ENCODE measurements around the gene ITGAV.

ITGAV gene

GRCh38 chr2:186612555-186613440 is 22.9 kb downstream of the ITGAV start:
- TF ChIP-seq FOXP2 (optimal IDR thresholded peaks at IDR 0.05; ENCODE audit: borderline replicate concordance, extremely low read depth, extremely low read length, insufficient read depth) (no peak), SIN3A (IDR thresholded peaks at IDR 0.05; ENCODE audit: borderline replicate concordance, insufficient read depth, low read length) (no peak), REST (IDR thresholded peaks at IDR 0.05; ENCODE audit: insufficient read depth in 1 of 2, low read depth in 2 of 2, low read length in 2 of 2) (no peak), TAF1 (IDR thresholded peaks at IDR 0.05; ENCODE audit: borderline replicate concordance, insufficient read depth, low read length) (no peak), POLR2AphosphoS5 (IDR thresholded peaks at IDR 0.05; ENCODE audit: low read depth, low read length) (no peak)

- TF ChIP-seq POLR2AphosphoS5 (IDR thresholded peaks at IDR 0.05; ENCODE audit: low read depth, low read length): no peak
- no peak for TF ChIP-seq FOXP2 (optimal IDR thresholded peaks at IDR 0.05; ENCODE audit: borderline replicate concordance, extremely low read depth, extremely low read length, insufficient read depth)
These were observed 24.5 kb downstream of the ITGAV start for GRCh38 chr2:186614373-186614772.

GRCh38 chr2:186617148-186617547 is 27.3 kb downstream of the ITGAV start:
- TF ChIP-seq POLR2AphosphoS5 (IDR thresholded peaks at IDR 0.05; ENCODE audit: low read depth, low read length) (no peak), TAF1 (IDR thresholded peaks at IDR 0.05; ENCODE audit: borderline replicate concordance, insufficient read depth, low read length) (no peak), FOXP2 (optimal IDR thresholded peaks at IDR 0.05; ENCODE audit: borderline replicate concordance, extremely low read depth, extremely low read length, insufficient read depth) (no peak), REST (IDR thresholded peaks at IDR 0.05; ENCODE audit: insufficient read depth in 1 of 2, low read depth in 2 of 2, low read length in 2 of 2) (no peak), SIN3A (IDR thresholded peaks at IDR 0.05; ENCODE audit: borderline replicate concordance, insufficient read depth, low read length) (no peak)

GRCh38 chr2:186617771-186618170 is 27.9 kb downstream of the ITGAV start:
- no peak for TF ChIP-seq REST (IDR thresholded peaks at IDR 0.05; ENCODE audit: insufficient read depth in 1 of 2, low read depth in 2 of 2, low read length in 2 of 2)
- TF ChIP-seq FOXP2 (optimal IDR thresholded peaks at IDR 0.05; ENCODE audit: borderline replicate concordance, extremely low read depth, extremely low read length, insufficient read depth): no peak
- TF ChIP-seq POLR2AphosphoS5 (IDR thresholded peaks at IDR 0.05; ENCODE audit: low read depth, low read length): no peak
- TF ChIP-seq TAF1 (IDR thresholded peaks at IDR 0.05; ENCODE audit: borderline replicate concordance, insufficient read depth, low read length): no peak
- TF ChIP-seq SIN3A (IDR thresholded peaks at IDR 0.05; ENCODE audit: borderline replicate concordance, insufficient read depth, low read length): no peak

- TF ChIP-seq TAF1 (IDR thresholded peaks at IDR 0.05; ENCODE audit: borderline replicate concordance, insufficient read depth, low read length): no peak
- no peak for TF ChIP-seq REST (IDR thresholded peaks at IDR 0.05; ENCODE audit: insufficient read depth in 1 of 2, low read depth in 2 of 2, low read length in 2 of 2)
- TF ChIP-seq POLR2AphosphoS5 (IDR thresholded peaks at IDR 0.05; ENCODE audit: low read depth, low read length): no peak
- TF ChIP-seq SIN3A (IDR thresholded peaks at IDR 0.05; ENCODE audit: borderline replicate concordance, insufficient read depth, low read length): no peak
- no peak for TF ChIP-seq FOXP2 (optimal IDR thresholded peaks at IDR 0.05; ENCODE audit: borderline replicate concordance, extremely low read depth, extremely low read length, insufficient read depth)
These were observed 28.8 kb downstream of the ITGAV start for GRCh38 chr2:186618696-186619095.

Measured in PFSK-1 (cell line).